KMS-11 (cell line): ENCODE data around the gene NDUFB2.

Source experiments
- H2AFZ ChIP-seq: fragments of 200-600 bp; sonication (generic); 2 replicates; pipeline ENCODE4 v1.6.1; 2016; ENCODE audit warnings: antibody characterized with exemption, mixed run types, low read depth
- H3K27ac ChIP-seq: fragments of 200-600 bp; sonication (generic); 2 replicates; pipeline ENCODE4 v1.6.1; 2016; ENCODE audit warnings: mild to moderate bottlenecking, mixed run types
- H3K27me3 ChIP-seq: fragments of 200-600 bp; sonication (generic); 2 replicates; pipeline ENCODE4 v1.6.1; 2017; ENCODE audit warnings: mild to moderate bottlenecking, low read depth, mixed run types, moderate library complexity; ENCODE audit not compliant: insufficient read depth
- H3K36me3 ChIP-seq: fragments of 200-600 bp; sonication (generic); 2 replicates; pipeline ENCODE4 v1.6.1; 2017; ENCODE audit warnings: mild to moderate bottlenecking, mixed run types; ENCODE audit not compliant: insufficient read depth
- H3K4me1 ChIP-seq: fragments of 200-600 bp; sonication (generic); 2 replicates; pipeline ENCODE4 v1.6.1; 2016; ENCODE audit warnings: mild to moderate bottlenecking, low read depth, mixed run types; ENCODE audit not compliant: poor library complexity, severe bottlenecking
- H3K4me2 ChIP-seq: fragments of 200-600 bp; sonication (generic); 2 replicates; pipeline ENCODE4 v1.7.0; 2016; ENCODE audit warnings: mild to moderate bottlenecking, mixed run types
- H3K4me3 ChIP-seq: fragments of 200-600 bp; sonication (generic); IDR thresholded peaks from 2 replicates; pipeline ENCODE4 v1.6.1; 2017; ENCODE audit warnings: low read depth, low read length, mixed read lengths; ENCODE audit not compliant: insufficient read depth
- H3K79me2 ChIP-seq: fragments of 200-600 bp; sonication (generic); 2 replicates; pipeline ENCODE4 v1.6.1; 2016; ENCODE audit warnings: low read depth, mixed run types; ENCODE audit not compliant: insufficient read depth
- H3K9ac ChIP-seq: fragments of 200-600 bp; sonication (generic); 2 replicates; pipeline ENCODE4 v1.6.1; 2016; ENCODE audit warnings: mild to moderate bottlenecking, mixed run types
- H4K20me1 ChIP-seq: fragments of 200-600 bp; sonication (generic); 2 replicates; pipeline ENCODE4 v1.6.1; 2016; ENCODE audit warnings: mild to moderate bottlenecking, mixed run types; ENCODE audit not compliant: insufficient read depth
- TF ChIP-seq, protein P1 (sequence below): fragments of 200-600 bp; sonication (generic); conservative IDR thresholded peaks from 2 replicates; pipeline ENCODE4 v1.6.1; 2017; ENCODE audit warnings: low read depth, mild to moderate bottlenecking, antibody characterized with exemption, low read length, moderate library complexity, mixed read lengths

The NDUFB2 gene

DNA sequence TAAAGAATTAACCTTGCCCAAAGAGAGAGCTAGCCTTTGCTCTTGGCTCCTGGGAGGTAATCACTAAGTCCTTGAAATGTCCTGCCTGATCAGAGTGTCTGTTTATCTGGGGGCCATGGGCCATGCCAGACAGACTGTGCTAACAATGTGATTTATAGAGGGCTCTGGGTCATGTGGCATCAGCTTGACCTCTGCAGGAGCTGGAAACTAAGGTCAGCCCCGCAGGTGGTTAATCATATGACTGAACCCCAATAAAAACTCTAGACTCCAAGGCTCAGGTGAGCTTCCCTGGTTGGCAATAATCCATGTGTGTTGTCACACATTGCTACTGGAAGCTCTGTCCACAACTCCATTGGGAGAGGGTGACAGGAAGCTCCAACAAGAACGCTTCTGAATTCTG lies 47.5 kb downstream of the NDUFB2 start:
- no peaks in the 10 kb centered on the region for H3K4me1 ChIP-seq
- H3K36me3 ChIP-seq = no peaks in the 10 kb centered on the region
- H3K79me2 ChIP-seq = no peaks in the 10 kb centered on the region
- TF ChIP-seq, protein P1, sequence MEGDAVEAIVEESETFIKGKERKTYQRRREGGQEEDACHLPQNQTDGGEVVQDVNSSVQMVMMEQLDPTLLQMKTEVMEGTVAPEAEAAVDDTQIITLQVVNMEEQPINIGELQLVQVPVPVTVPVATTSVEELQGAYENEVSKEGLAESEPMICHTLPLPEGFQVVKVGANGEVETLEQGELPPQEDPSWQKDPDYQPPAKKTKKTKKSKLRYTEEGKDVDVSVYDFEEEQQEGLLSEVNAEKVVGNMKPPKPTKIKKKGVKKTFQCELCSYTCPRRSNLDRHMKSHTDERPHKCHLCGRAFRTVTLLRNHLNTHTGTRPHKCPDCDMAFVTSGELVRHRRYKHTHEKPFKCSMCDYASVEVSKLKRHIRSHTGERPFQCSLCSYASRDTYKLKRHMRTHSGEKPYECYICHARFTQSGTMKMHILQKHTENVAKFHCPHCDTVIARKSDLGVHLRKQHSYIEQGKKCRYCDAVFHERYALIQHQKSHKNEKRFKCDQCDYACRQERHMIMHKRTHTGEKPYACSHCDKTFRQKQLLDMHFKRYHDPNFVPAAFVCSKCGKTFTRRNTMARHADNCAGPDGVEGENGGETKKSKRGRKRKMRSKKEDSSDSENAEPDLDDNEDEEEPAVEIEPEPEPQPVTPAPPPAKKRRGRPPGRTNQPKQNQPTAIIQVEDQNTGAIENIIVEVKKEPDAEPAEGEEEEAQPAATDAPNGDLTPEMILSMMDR = no peak
- H3K4me3 ChIP-seq = no peak overlapping the region
- H3K27me3 ChIP-seq = no peaks in the 10 kb centered on the region
- no peak overlapping the region for H3K9ac ChIP-seq
- H3K4me2 ChIP-seq = no peak overlapping the region
- no peak overlapping the region for H3K27ac ChIP-seq
- H4K20me1 ChIP-seq = no peaks in the 10 kb centered on the region
- no peak overlapping the region for H2AFZ ChIP-seq

DNA sequence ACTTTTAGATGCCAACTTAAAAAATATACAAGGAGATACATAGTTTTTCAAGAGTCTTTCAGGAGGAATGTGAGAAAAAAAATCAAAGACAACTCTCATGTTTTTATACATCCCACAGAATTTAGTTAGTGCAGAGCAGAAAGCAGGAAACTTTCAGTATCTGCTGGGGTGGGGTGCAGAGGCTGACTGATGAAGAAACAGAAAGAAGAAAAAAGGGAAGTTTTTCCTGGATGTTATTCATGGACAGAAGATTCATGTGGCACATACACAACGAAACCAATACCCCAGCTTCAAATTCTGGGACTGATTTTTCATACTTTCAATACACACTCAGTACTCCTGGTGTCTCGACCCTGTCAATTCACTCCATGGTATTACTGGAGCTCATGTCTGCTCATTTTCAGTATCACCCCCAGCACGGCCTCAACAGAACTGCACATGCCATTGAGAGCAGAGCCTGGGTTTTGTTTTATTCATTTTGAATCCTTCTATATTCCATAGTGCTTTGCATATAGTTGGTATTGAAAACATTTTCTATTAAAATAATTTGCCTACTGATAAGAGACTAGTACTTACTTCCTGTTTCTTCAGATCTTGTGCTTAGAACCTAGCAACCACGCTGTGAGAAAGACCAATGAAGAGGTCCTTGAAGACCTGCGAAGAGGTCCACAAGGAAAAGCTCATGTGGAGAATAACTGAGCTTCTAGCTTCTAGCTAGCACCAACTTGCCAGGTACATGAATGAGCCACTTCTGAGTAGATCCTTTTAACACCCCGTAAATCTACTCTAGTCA lies 49.0 kb downstream of the NDUFB2 start:
- no peak overlapping the region for H3K9ac ChIP-seq
- no peaks in the 10 kb centered on the region for H3K27me3 ChIP-seq
- H3K79me2 ChIP-seq = no peaks in the 10 kb centered on the region
- TF ChIP-seq, protein P1 = no peak
- no peak overlapping the region for H3K27ac ChIP-seq
- H3K4me2 ChIP-seq = no peak overlapping the region
- no peak overlapping the region for H2AFZ ChIP-seq
- H3K36me3 ChIP-seq = no peaks in the 10 kb centered on the region
- no peaks in the 10 kb centered on the region for H4K20me1 ChIP-seq
- H3K4me3 ChIP-seq = no peak overlapping the region
- no peaks in the 10 kb centered on the region for H3K4me1 ChIP-seq

DNA sequence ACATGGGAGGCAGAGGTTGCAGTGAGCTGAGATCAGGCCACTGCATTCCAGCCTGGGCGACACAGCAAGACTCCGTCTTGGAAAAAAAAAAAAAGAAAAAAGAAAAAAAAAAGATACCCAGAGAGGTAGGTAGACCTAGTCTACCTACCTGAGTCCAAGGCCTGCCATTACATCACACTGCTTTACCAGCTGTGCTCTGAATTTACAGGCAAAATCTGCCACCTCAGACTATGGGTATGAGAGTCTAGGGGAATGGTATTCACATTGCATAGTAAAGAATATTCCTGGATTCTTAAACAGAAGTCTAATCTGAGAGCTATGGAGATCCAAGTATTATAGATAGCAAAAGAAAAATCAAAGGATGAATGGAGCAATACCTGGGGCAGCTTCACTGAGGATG lies 50.2 kb downstream of the NDUFB2 start:
- Histone ChIP-seq H3K9ac (no peak overlapping the region), H3K36me3 (no peaks in the 10 kb centered on the region), H3K4me1 (no peaks in the 10 kb centered on the region), H3K27me3 (no peaks in the 10 kb centered on the region), H2AFZ (no peak overlapping the region), H3K79me2 (no peaks in the 10 kb centered on the region), H3K4me2 (no peak overlapping the region), H3K4me3 (no peak overlapping the region), H3K27ac (no peak overlapping the region), H4K20me1 (no peaks in the 10 kb centered on the region)
- TF ChIP-seq, protein P1 = no peak

DNA sequence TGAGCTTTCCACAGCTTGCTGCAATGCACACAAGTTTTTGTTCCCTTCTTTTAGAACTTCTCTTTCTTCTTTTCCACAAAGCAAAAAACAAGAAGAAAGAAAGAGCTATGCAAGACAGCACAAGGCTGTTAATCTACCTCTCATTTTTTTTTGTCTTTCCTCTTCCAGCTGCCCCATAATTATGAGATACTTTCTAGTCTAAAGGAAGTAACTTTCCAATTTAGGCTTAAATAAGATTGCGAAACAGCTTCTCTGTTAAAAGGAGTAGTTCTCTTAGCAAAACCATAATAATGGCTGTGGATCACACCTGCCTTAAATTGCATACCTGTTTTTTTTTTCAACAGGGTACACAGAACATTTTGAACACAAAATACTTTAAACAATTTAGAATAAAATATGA lies 56.0 kb downstream of the NDUFB2 start:
- H3K4me3 ChIP-seq = no peak overlapping the region
- no peak overlapping the region for H3K27ac ChIP-seq
- H4K20me1 ChIP-seq = no peaks in the 10 kb centered on the region
- H3K79me2 ChIP-seq = no peaks in the 10 kb centered on the region
- no peaks in the 10 kb centered on the region for H3K36me3 ChIP-seq
- no peak overlapping the region for H3K9ac ChIP-seq
- H3K4me2 ChIP-seq = no peak overlapping the region
- H3K4me1 ChIP-seq = no peaks in the 10 kb centered on the region
- H3K27me3 ChIP-seq = no peaks in the 10 kb centered on the region
- TF ChIP-seq, protein P1 = no peak
- H2AFZ ChIP-seq = no peak overlapping the region
